NCI-H128 (cell line): ENCODE measurements around the gene TRIM46.
"Not testable (repeated sequence)": the region's sequence is repeated elsewhere in the genome, so short reads cannot be mapped to it uniquely, and the experiment has no call there.

Experiments
- DNase-seq: peaks from one replicate; lab custom pipeline; 2025; ENCODE audit not compliant: unreplicated experiment; lab: John Stamatoyannopoulos, UW

Gene TRIM46

GRCh38 chr1:155186067-155186793 is 12.6 kb downstream of the TRIM46 start:
- DNase-seq: no peak

- DNase-seq: no peak
Measured at GRCh38 chr1:155186794-155187455, 13.3 kb downstream of the TRIM46 start.

DNA sequence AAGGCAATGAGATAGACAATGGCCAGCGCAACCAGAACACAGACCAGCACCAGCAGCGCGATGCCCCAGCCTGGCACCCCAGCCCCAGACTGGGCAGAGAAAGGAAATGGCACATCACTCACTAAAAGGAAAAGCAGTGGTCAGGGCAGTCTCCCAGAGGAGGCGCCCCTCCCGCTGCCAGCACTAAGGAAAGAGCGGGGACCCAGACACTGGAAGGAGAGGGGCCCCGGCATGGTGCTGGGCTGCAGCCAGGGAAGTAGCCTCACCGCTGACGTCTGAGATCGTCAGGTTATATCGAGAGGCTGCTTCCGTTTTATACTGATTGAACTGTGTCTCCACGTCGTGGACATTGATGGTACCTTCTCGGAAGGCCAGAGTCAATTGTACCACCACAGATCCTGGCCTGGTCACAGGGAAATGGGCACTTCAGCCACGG is 13.8 kb downstream of the TRIM46 start:
- no peak for DNase-seq

DNA sequence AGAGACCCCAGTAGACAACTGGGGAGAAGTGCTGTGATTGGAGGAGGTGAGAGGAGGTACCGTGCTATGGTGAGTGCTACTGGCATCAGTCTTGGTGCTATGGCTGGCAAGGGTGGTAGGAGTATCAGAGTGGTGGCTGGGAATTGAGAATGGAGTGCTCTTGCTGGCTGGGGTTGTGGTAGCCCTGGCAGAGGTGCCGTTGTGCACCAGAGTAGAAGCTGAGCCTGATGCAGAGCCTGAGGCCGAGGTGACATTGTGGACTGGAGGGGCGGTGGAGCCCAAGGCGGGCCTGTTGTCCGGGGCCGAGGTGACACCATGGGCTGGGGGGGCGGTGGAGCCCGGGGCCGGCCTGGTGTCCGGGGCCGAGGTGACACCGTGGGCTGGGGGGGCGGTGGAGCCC is 14.6 kb downstream of the TRIM46 start:
- no peak for DNase-seq

DNA sequence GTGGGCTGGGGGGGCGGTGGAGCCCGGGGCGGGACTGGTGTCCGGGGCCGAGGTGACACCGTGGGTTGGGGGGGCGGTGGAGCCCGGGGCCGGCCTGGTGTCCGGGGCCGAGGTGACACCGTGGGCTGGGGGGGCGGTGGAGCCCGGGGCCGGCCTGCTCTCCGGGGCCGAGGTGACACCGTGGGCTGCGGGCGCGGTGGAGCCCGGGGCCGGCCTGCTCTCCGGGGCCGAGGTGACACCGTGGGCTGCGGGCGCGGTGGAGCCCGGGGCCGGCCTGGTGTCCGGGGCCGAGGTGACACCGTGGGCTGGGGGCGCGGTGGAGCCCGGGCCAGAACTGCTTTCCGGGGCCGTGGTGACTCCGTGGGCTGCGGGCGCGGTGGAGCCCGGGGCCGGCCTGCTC is 16.3 kb downstream of the TRIM46 start:
- not testable (repeated sequence) for DNase-seq

- DNase-seq: no peak
Measured at GRCh38 chr1:155191904-155192303, 18.3 kb downstream of the TRIM46 start.

GRCh38 chr1:155192346-155193274 is 19.0 kb downstream of the TRIM46 start:
- peak; percentile 59 for DNase-seq

GRCh38 chr1:155193275-155193990 is 19.8 kb downstream of the TRIM46 start:
- DNase-seq: peak; percentile 81

- DNase-seq: not testable (repeated sequence)
Measured at GRCh38 chr1:155193991-155194240, 20.3 kb downstream of the TRIM46 start.

DNA sequence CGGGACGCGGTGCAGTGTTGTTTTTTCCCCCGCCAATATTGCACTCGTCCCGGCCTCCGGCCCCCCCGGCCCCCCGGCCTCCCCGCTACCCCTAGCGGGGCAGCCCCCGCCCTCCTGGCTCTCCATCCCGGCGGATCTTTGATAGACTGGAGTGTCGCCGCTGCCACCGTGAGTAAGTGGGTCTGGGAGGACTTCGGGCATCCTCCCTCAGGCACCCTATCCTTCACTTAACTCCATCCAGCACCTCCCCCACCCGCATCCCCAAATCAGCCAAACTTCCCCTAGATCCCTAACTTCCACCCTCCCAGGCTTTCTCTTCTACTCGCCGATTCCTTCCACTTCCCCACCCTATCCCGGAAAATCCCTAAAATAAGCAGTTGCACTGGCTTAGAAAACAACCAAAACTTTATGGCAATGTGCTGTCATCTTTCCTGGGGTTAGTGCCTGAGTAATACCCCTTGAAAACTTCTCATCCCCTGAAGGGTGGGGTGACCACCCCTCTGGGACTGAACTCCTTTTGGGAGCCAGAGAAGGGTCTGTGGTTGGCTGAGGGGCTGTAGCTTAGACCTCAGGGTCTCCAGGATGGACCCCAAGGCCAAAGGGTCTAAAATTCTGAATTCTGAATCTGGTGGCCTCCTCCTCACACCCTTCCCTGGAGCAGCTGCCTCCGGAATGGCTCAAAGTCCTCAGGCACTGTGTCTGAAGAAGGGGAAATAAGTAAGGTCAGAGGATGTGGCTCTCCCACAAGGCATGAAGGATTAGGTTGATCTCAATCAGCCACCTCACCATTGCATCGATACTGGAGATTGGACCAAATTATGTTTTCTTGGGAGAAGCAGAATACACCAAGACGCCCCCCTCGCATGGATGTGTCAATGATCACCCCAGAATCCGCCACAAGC is 21.8 kb downstream of the TRIM46 start:
- DNase-seq: no peak

- no peak for DNase-seq
Measured at GRCh38 chr1:155196103-155196892, 22.6 kb downstream of the TRIM46 start.

DNA sequence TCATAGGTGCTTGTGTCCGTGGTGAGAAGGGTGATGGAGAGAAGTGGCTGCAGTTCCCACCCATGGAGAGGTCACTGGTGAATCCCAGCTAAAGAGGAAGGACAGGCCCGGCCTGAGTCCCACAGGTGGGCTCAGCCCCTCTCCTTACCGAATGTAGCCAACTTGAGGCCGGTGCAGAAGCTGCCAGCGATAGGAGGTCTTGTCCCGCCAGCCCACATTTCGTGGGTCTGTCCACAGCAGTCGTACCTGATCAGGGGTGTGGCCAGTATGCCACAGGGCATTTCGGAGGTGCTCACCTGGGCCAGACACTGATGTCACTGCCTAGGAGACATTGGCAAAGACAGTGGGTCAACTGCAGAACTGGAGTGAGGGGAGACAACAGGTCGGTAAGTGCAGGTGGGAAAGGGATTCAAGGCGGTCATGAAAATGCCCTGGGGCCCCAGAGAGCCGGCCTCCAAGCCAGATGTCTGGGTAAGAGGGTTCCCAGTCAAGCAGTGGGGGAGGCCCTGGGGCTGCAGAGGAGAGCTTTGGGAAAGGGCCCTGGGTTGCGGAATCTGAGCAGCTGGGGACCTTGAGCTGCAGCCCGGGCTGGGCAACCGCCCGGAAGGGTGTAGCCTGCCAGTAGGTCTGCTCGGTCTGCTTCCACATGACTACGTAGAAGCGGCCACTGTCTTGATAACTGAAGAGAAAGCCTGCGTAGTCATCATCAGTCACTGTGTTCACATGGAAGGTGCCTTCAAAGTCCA is 23.4 kb downstream of the TRIM46 start:
- no peak for DNase-seq

- no peak for DNase-seq
Measured at GRCh38 chr1:155197901-155198546, 24.4 kb downstream of the TRIM46 start.

DNA sequence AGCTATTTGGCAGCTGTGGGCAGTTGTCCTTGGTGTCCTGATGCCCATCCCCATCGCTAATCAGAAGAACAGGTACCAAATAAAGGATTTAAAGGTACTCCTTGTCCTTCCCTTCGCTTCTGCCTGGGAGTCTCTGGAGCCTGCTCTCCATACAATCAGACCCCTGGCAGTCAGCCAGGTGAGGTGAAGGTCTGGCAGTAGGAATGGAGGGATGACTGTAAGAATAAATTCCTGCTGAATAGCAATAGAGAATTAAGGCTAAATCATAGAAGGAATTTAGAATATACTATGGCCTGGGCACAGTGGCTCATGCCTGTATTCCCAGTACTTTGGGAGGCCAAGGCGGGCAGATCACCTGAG is 24.9 kb downstream of the TRIM46 start:
- DNase-seq: no peak

GRCh38 chr1:155199792-155200191 is 26.1 kb downstream of the TRIM46 start:
- DNase-seq: no peak

DNA sequence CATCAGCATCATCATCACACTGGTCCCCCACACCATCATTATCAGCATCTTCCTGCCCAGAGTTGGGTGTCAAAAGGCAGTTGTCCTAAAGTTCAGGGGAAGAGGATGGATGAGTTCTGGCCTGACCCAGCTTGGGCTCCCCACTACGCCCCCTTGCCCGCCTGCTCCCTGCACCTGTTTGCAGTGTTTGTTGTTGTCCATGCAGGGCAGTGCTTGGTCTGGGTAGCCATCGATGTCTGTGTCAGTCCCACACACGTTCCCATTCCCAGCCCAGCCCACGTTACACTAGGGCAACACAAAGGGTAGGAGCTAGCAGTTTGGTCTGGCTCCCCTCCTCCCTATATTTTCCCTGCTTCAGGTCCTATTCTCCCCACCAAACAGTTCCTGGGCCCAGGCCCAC is 27.3 kb downstream of the TRIM46 start:
- DNase-seq: no peak

- no peak for DNase-seq
Measured at GRCh38 chr1:155202198-155202597, 28.5 kb downstream of the TRIM46 start.
